HepG2 (cell line): Measurements from ENCODE around the gene DHCR7. TPM values are rescaled to one million over a fixed set of nuclear protein-coding genes. Genes with fewer than 3 reads are reported as not detected.

Experiments used
- ATAC-seq: fragments of 200-7000 bp; cut with Tn5 transposase; 3 replicates; pipeline ENCODE4 v1.9.1; 2020; ENCODE audit warnings: mild to moderate bottlenecking, moderate library complexity
- BruUV-seq: library from RNA; stranded (reverse); fragments of 400-500 nt; replicated peaks from 2 replicates; lab custom pipeline; 2021; lab: Mats Ljungman, UMichigan
- CTCF ChIA-PET: fragments of 300-600 bp; formaldehyde crosslinking; extraction: SDS; loops from one replicate; lab custom pipeline; 2021; ENCODE audit warnings: low total read pairs, inconsistent platforms, low intra/inter-chr PET ratio; lab: Yijun Ruan, JAX
- POLR2A ChIA-PET: fragments of 350-600 bp; sonication (Branson Sonifier 250); formaldehyde crosslinking; loops from one replicate; lab custom pipeline; 2020; ENCODE audit warnings: antibody characterized with exemption, inconsistent platforms; lab: Yijun Ruan, JAX
- DNase-seq: peaks from one replicate; pipeline ENCODE4 v3.0.0-alpha.2; 2015; ENCODE audit warnings: low spot score
- FAIRE-seq: peaks from 3 replicates; lab custom pipeline; 2011; peaks lifted over from hg19 to GRCh38; lab: Jason Lieb, UNC
- H2AFZ ChIP-seq: one replicate; pipeline ENCODE4 v1.6.1; 2011; ENCODE audit warnings: low read length, inconsistent platforms
- H3K27ac ChIP-seq: fragments of 300-600 bp; 3 replicates; pipeline ENCODE4 v1.8.0; 2011; ENCODE audit warnings: mixed run types, mild to moderate bottlenecking, mixed read lengths, low read length, inconsistent platforms; ENCODE audit not compliant: insufficient read depth; ENCODE audit errors: extremely low read length
- H3K27me3 ChIP-seq, 2 experiments: fragments of 200-600 bp in 1 of 2; 2 replicates in 1 of 2; 3 replicates in 1 of 2; pipeline versions ENCODE4 v1.6.0 to v1.8.0; 2011; ENCODE audit warnings: low read length in 2 of 2, mild to moderate bottlenecking in 2 of 2, moderate library complexity in 2 of 2, inconsistent platforms in 1 of 2; ENCODE audit not compliant: insufficient read depth in 2 of 2, control insufficient read depth in 1 of 2
- H3K36me3 ChIP-seq, 2 experiments: fragments of 200-600 bp in 1 of 2; replicated peaks in 1 of 2; 2 replicates in 1 of 2; 3 replicates in 1 of 2; pipeline versions ENCODE4 v1.5.1 to v1.8.0; 2011; ENCODE audit warnings: low read length in 2 of 2, inconsistent platforms in 1 of 2; ENCODE audit not compliant: insufficient read depth in 2 of 2, control insufficient read depth in 1 of 2
- H3K4me1 ChIP-seq: 2 replicates; pipeline ENCODE4 v1.5.1; 2012; ENCODE audit warnings: low read length, inconsistent platforms; ENCODE audit not compliant: insufficient read depth
- H3K4me2 ChIP-seq: 2 replicates; pipeline ENCODE4 v1.6.0; 2011; ENCODE audit warnings: low read depth, low read length, inconsistent platforms
- H3K4me3 ChIP-seq, 3 experiments: fragments of 200-600 bp in 1 of 3; sonication (generic), shearing (Covaris generic) in 1 of 3; replicated peaks in 1 of 3; 2 replicates each; pipeline ENCODE4 v1.5.1; 2011 to 2016; ENCODE audit warnings: low read length in 3 of 3, inconsistent platforms in 2 of 3, low read depth in 2 of 3, mild to moderate bottlenecking in 2 of 3, control low read depth in 1 of 3, mixed read lengths in 1 of 3; ENCODE audit not compliant: insufficient read depth in 1 of 3
- H3K79me2 ChIP-seq: one replicate; pipeline ENCODE4 v1.6.1; 2011; ENCODE audit warnings: low read length, inconsistent platforms; ENCODE audit not compliant: insufficient read depth
- H3K9ac ChIP-seq: 2 replicates; pipeline ENCODE4 v1.6.0; 2011; ENCODE audit warnings: mild to moderate bottlenecking, low read depth, low read length, inconsistent platforms; ENCODE audit not compliant: insufficient read depth
- H3K9me3 ChIP-seq: 2 replicates; pipeline ENCODE4 v1.5.1; 2012; ENCODE audit warnings: mild to moderate bottlenecking, low read length
- H4K20me1 ChIP-seq: 2 replicates; pipeline ENCODE4 v1.6.0; 2011; ENCODE audit warnings: inconsistent platforms, mild to moderate bottlenecking, low read length, moderate library complexity; ENCODE audit not compliant: insufficient read depth
- HES4 ChIP-seq: sonication (generic); formaldehyde crosslinking; IDR thresholded peaks from 2 replicates; pipeline ENCODE4 v1.9.0; 2021; ENCODE audit warnings: mild to moderate bottlenecking, missing genetic modification reagents, borderline replicate concordance
- MAFG ChIP-seq: sonication (generic); formaldehyde crosslinking; IDR thresholded peaks from 2 replicates; pipeline ENCODE4 v1.5.1; 2020; ENCODE audit warnings: mild to moderate bottlenecking, missing genetic modification reagents
- SYNCRIP ChIP-seq: fragments of 200-400 bp; formaldehyde crosslinking; IDR thresholded peaks from 2 replicates; pipeline ENCODE4 v1.6.1; 2018; ENCODE audit warnings: mild to moderate bottlenecking, low read depth, low read length; ENCODE audit not compliant: insufficient read depth
- TEAD2 ChIP-seq: sonication (generic); formaldehyde crosslinking; IDR thresholded peaks from 2 replicates; pipeline ENCODE4 v1.9.0; 2021; ENCODE audit warnings: missing genetic modification reagents
- ZBTB20 ChIP-seq: sonication (generic); formaldehyde crosslinking; IDR thresholded peaks from 2 replicates; pipeline ENCODE4 v1.8.1; 2023; ENCODE audit warnings: missing genetic modification reagents, low read depth, mild to moderate bottlenecking, borderline replicate concordance
- ZBTB7B ChIP-seq: sonication (generic); formaldehyde crosslinking; IDR thresholded peaks from 2 replicates; pipeline ENCODE4 v1.4.0; 2020; ENCODE audit warnings: missing genetic modification reagents
- ZFP36L1 ChIP-seq: sonication (generic); formaldehyde crosslinking; IDR thresholded peaks from 2 replicates; pipeline ENCODE4 v1.8.0; 2022; ENCODE audit warnings: mild to moderate bottlenecking, missing genetic modification reagents, moderate library complexity
- ZNF839 ChIP-seq: sonication (generic); formaldehyde crosslinking; IDR thresholded peaks from 2 replicates; pipeline ENCODE4 v1.4.0; 2020; ENCODE audit warnings: missing genetic modification reagents, mild to moderate bottlenecking, borderline replicate concordance
- ZSCAN30 ChIP-seq: sonication (generic); formaldehyde crosslinking; IDR thresholded peaks from 2 replicates; pipeline ENCODE4 v1.5.0; 2020; ENCODE audit warnings: mild to moderate bottlenecking, missing genetic modification reagents
- WGBS: methylation state at CpG from one replicate; pipeline ENCODE4 v1.1.6; 2017; ENCODE audit warnings: low lambda C conversion rate; 5-methylcytosine and 5-hydroxymethylcytosine counted together
- in situ Hi-C: cut with HindIII; loops from 2 replicates; pipeline ENCODE4 v1.10.0; 2017; ENCODE audit warnings: low pct_unique_long_range_greater_than_20kb; ENCODE audit not compliant: extremely low pct_ligation_motif_present
- intact Hi-C: fragments of 100-400 bp; cut with micrococcal nuclease; formaldehyde crosslinking; loops from one replicate; pipeline ENCODE4 v1.10.0; 2022; ENCODE audit not compliant: unreplicated experiment
- polyA plus RNA-seq, 8 experiments: library from polyadenylated mRNA; depleted of rRNA in 3 of 8; stranded (reverse) in 7 of 8; unstranded in 1 of 8; fragments of >200 nt; fragmentation: Illumina TruSeq in 4 of 8; extraction: Trizol in 4 of 8; gene quantifications; 2 replicates each; pipeline versions ENCODE4 v1.2.1 to v1.2.3, GENCODE V29; 2011 to 2016; ENCODE audit warnings: low read depth in 4 of 8, missing spikeins in 1 of 8, mixed read lengths in 1 of 8; ENCODE audit not compliant: insufficient read depth in 1 of 8
- total RNA-seq, 5 experiments: library from RNA; depleted of rRNA; stranded (reverse); fragments of >200 nt; fragmentation: Illumina TruSeq; extraction: Trizol; gene quantifications; 2 replicates each; pipeline ENCODE4 v1.2.3, GENCODE V29; 2016; ENCODE audit warnings: low read depth in 1 of 5
- TF ChIP-seq, protein P1 (sequence below): sonication (generic); formaldehyde crosslinking; conservative IDR thresholded peaks from 2 replicates; pipeline ENCODE4 v1.4.0; 2020; ENCODE audit warnings: mild to moderate bottlenecking, missing genetic modification reagents, moderate library complexity

The DHCR7 gene
- total and polyA plus RNA-seq, 2 of the 13 experiments (the other 11 are each of a cell fraction or from before 2014, with no cell fraction given): 96.0 to 143 TPM

DNA sequence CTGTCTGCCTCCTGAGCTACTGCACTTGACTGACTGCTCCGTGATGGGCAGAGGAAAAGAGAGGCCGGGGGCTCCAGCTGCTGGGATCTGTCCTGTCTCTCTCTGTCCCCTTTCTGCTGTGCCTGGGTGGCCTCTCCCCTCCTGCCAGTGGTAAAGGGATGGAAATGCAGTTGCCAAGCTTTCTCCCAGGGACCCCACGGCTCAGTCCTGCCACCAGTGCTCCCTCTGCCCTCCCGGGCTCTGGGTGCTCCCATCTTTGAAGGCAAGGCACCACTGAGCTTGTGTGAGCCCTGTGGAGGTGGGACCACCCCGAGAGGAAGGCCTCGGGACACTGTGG is 36.8 kb upstream of the DHCR7 start:
- peaks cover 8% of the 10 kb centered on the region; the same call in 1 of the 2 replicates for H3K4me1 ChIP-seq
- H3K79me2 ChIP-seq: no peaks in the 10 kb centered on the region
- H3K36me3 ChIP-seq: peaks cover 19 to 38% of the 10 kb centered on the region in 2 experiments
- no TSS peak for BruUV-seq
- ATAC-seq (no peak), DNase-seq (no peak), FAIRE-seq (no peak)
- no peak overlapping the region for H2AFZ ChIP-seq
- H4K20me1 ChIP-seq: no peaks in the 10 kb centered on the region
- in situ Hi-C loops (no loop called here), intact Hi-C loops (no loop called here)
- ChIA-PET POLR2A (no interaction called here), CTCF (no interaction called here)
- H3K9me3 ChIP-seq: no peaks in the 10 kb centered on the region
- no peak overlapping the region for H3K4me2 ChIP-seq
- no peaks in the 10 kb centered on the region for H3K27me3 ChIP-seq
- no peak overlapping the region for H3K9ac ChIP-seq
- 82% methylated on average over 5 of the region's 6 CpGs for WGBS
- no peak for TF ChIP-seq ZNF839 (CRISPR knock-in tag)
- TF ChIP-seq ZSCAN30 (CRISPR knock-in tag): no peak
- TF ChIP-seq ZBTB7B: no peak
- no peak overlapping the region for H3K4me3 ChIP-seq
- H3K27ac ChIP-seq: no peak overlapping the region

DNA sequence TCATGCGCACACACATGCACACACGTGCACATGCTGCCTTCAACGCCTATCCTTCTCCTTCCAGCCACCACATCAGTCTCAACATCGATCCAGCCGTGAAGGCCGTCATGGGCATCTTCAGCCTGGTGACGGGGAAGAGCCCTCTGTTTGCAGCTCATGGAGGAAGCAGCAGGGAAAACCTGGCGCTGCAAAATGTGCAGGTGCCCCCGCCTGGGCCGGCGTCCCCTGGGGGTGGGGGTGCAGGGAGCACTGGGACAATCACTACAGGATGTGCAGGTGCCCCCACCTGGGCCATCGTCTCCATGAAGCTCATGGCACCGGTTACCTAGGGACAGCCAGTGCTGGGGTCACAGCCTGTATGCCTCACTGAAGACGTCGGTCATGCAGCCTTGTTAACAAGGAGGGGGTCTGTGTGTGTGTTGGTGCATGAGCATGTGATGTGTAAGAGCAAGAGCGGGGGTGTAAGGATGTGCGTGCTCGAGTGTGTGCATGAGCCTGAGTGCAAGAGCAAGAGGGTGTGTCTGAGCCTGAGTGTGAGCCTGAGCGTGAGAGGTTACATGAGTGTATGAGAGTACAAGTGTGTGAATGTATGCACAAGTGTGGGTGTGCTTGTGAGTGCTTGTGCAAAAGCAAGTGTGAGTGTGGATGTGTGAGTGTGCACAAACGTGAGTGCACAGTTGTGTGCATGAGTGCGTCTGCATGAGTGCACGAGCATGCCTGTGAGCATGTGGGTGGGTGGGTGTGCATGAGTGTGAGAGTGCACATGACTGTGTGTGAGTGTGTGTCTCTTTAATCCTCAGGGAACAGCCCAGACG is 36.3 kb upstream of the DHCR7 start:
- peaks cover 8% of the 10 kb centered on the region; the same call in 1 of the 2 replicates for H3K4me1 ChIP-seq
- H3K27ac ChIP-seq: no peak overlapping the region
- H3K4me2 ChIP-seq: no peak overlapping the region
- H4K20me1 ChIP-seq: no peaks in the 10 kb centered on the region
- no peak for FAIRE-seq
- H3K4me3 ChIP-seq: no peak overlapping the region
- in situ Hi-C loops: no loop called here
- no peak for DNase-seq
- no peaks in the 10 kb centered on the region for H3K27me3 ChIP-seq
- WGBS: 96% methylated on average over 21 of the region's 23 CpGs
- peaks cover 16 to 43% of the 10 kb centered on the region in 2 experiments for H3K36me3 ChIP-seq
- no peak overlapping the region for H3K9ac ChIP-seq
- intact Hi-C loops: no loop called here
- no peak overlapping the region for H2AFZ ChIP-seq
- ChIA-PET CTCF (no interaction called here), POLR2A (no interaction called here)
- no TSS peak for BruUV-seq
- H3K9me3 ChIP-seq: no peaks in the 10 kb centered on the region
- no peak for ATAC-seq
- H3K79me2 ChIP-seq: no peaks in the 10 kb centered on the region
- TF ChIP-seq HES4 (CRISPR knock-in tag) (no peak), ZFP36L1 (CRISPR knock-in tag) (no peak), SYNCRIP (no peak), TEAD2 (no peak), MAFG (CRISPR knock-in tag) (no peak), ZBTB20 (CRISPR knock-in tag) (no peak)
- TF ChIP-seq, protein P1, sequence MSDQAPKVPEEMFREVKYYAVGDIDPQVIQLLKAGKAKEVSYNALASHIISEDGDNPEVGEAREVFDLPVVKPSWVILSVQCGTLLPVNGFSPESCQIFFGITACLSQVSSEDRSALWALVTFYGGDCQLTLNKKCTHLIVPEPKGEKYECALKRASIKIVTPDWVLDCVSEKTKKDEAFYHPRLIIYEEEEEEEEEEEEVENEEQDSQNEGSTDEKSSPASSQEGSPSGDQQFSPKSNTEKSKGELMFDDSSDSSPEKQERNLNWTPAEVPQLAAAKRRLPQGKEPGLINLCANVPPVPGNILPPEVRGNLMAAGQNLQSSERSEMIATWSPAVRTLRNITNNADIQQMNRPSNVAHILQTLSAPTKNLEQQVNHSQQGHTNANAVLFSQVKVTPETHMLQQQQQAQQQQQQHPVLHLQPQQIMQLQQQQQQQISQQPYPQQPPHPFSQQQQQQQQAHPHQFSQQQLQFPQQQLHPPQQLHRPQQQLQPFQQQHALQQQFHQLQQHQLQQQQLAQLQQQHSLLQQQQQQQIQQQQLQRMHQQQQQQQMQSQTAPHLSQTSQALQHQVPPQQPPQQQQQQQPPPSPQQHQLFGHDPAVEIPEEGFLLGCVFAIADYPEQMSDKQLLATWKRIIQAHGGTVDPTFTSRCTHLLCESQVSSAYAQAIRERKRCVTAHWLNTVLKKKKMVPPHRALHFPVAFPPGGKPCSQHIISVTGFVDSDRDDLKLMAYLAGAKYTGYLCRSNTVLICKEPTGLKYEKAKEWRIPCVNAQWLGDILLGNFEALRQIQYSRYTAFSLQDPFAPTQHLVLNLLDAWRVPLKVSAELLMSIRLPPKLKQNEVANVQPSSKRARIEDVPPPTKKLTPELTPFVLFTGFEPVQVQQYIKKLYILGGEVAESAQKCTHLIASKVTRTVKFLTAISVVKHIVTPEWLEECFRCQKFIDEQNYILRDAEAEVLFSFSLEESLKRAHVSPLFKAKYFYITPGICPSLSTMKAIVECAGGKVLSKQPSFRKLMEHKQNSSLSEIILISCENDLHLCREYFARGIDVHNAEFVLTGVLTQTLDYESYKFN (CRISPR knock-in tag): no peak
